Panc1 (cell line): Measurements from ENCODE around the gene PPP2R1B. TPM values are rescaled to one million over a fixed set of nuclear protein-coding genes. Genes with fewer than 3 reads are reported as not detected.

Experiments
- total RNA-seq: library from RNA; stranded (reverse); gene quantifications from one replicate; pipeline ENCODE4 v1.2.1, GENCODE V29; 2021; ENCODE audit not compliant: unreplicated experiment

The PPP2R1B gene
- total RNA-seq, 1 experiment from 2014 or later, result 57.7 TPM

Other genes starting within 250 kb of the PPP2R1B start
- 3.6 TPM for gene LAYN, start 225.7 kb downstream of the PPP2R1B start, total RNA-seq
- gene SIK2, start 163.9 kb downstream of the PPP2R1B start, total RNA-seq, result 17.0 TPM
- 27.1 TPM for gene ALG9, start 105.2 kb upstream of the PPP2R1B start, total RNA-seq
- 4.1 TPM for gene FDXACB1, start 112.8 kb upstream of the PPP2R1B start, total RNA-seq
- 16.6 TPM for gene CFAP68, start 113.2 kb upstream of the PPP2R1B start, total RNA-seq
- 0.59 TPM for gene CRYAB, start 145.4 kb upstream of the PPP2R1B start, total RNA-seq
- not detected for gene HSPB2, start 146.3 kb upstream of the PPP2R1B start, total RNA-seq
- gene C11orf52, start 152.5 kb upstream of the PPP2R1B start, total RNA-seq, result not detected
- 11.7 TPM for gene DIXDC1, start 171.0 kb upstream of the PPP2R1B start, total RNA-seq